HCT116 (cell line): ENCODE data around the gene SLC25A19. TPM values are rescaled to one million over a fixed set of nuclear protein-coding genes. Genes with fewer than 3 reads are reported as not detected.

Source experiments
- ATAC-seq: fragments of 200-7000 bp; cut with Tn5 transposase; 2 replicates; pipeline ENCODE4 v1.9.1; 2020; ENCODE audit warnings: mild to moderate bottlenecking, moderate library complexity
- BruUV-seq: library from RNA; stranded (reverse); fragments of 400-500 nt; replicated peaks from 2 replicates; lab custom pipeline; 2021; lab: Mats Ljungman, UMichigan
- CTCF ChIA-PET: fragments of 300-600 bp; sonication (Branson Sonifier 250); formaldehyde crosslinking; loops from one replicate; lab custom pipeline; 2021; ENCODE audit warnings: antibody characterized with exemption; lab: Charles Lee
- POLR2A ChIA-PET: fragments of 300-600, 350-600 bp; sonication (Branson Sonifier 250); formaldehyde crosslinking; loops from one replicate; lab custom pipeline; 2021; ENCODE audit warnings: antibody characterized with exemption; lab: Charles Lee
- RAD21 ChIA-PET, 2 experiments: fragments of 300-600 bp; sonication (Branson Sonifier 250); formaldehyde crosslinking; loops; one replicate each; lab custom pipeline; 2023; ENCODE audit warnings: low total read pairs in 2 of 2; ENCODE audit not compliant: uncharacterized antibody in 2 of 2, unreplicated experiment in 2 of 2, low non-redundant PET in 1 of 2; lab: Charles Lee
- DNase-seq: peaks from one replicate; pipeline ENCODE4 v3.0.0-alpha.2; 2010; ENCODE audit warnings: low read depth, low spot score
- H2AFZ ChIP-seq: fragments of 200-600 bp; shearing (Covaris generic), sonication (generic); 2 replicates; pipeline ENCODE4 v1.6.1; 2017; ENCODE audit warnings: low read depth, mixed run types, mixed read lengths, antibody characterized with exemption, low read length; ENCODE audit not compliant: poor library complexity, severe bottlenecking
- H3K27ac ChIP-seq: 2 replicates; pipeline ENCODE4 v1.5.1; 2012; ENCODE audit warnings: low read depth, low read length
- H3K27me3 ChIP-seq: fragments of 200-600 bp; sonication (generic); 2 replicates; pipeline ENCODE4 v1.6.1; 2016; ENCODE audit warnings: mixed run types, low read length, mixed read lengths; ENCODE audit not compliant: insufficient read depth
- H3K36me3 ChIP-seq, 2 experiments: fragments of 200-500 bp in 1 of 2; fragments of 200-600 bp in 1 of 2; sonication (Bioruptor generic) in 1 of 2; sonication (generic) in 1 of 2; 2 replicates each; pipeline versions ENCODE4 v1.5.1 to v1.6.1; 2014 to 2016; ENCODE audit warnings: low read length in 2 of 2, inconsistent platforms in 1 of 2, mixed read lengths in 1 of 2, mixed run types in 1 of 2; ENCODE audit not compliant: insufficient read depth in 2 of 2, control insufficient read depth in 1 of 2
- H3K4me1 ChIP-seq, 2 experiments: fragments of 200-600 bp in 1 of 2; sonication (generic) in 1 of 2; 2 replicates each; pipeline versions ENCODE4 v1.5.1 to v1.6.1; 2012 to 2017; ENCODE audit warnings: low read length in 2 of 2, inconsistent platforms in 1 of 2, mild to moderate bottlenecking in 1 of 2, mixed read lengths in 1 of 2, mixed run types in 1 of 2, moderate library complexity in 1 of 2; ENCODE audit not compliant: insufficient read depth in 2 of 2, control insufficient read depth in 1 of 2
- H3K4me2 ChIP-seq: fragments of 200-600 bp; sonication (generic); 2 replicates; pipeline ENCODE4 v1.6.1; 2017; ENCODE audit warnings: mixed run types, low read length, mixed read lengths
- H3K4me3 ChIP-seq, 2 experiments: fragments of 200-600 bp in 1 of 2; sonication (generic) in 1 of 2; replicated peaks in 1 of 2; 2 replicates each; pipeline ENCODE4 v1.5.1; 2011 to 2016; ENCODE audit warnings: low read length in 2 of 2, control low read depth in 1 of 2, low read depth in 1 of 2, mild to moderate bottlenecking in 1 of 2, mixed read lengths in 1 of 2, mixed run types in 1 of 2
- H3K79me2 ChIP-seq: fragments of 200-600 bp; sonication (generic); 2 replicates; pipeline ENCODE4 v1.6.1; 2017; ENCODE audit warnings: mild to moderate bottlenecking, mixed run types, low read length, moderate library complexity, mixed read lengths; ENCODE audit not compliant: insufficient read depth
- H3K9ac ChIP-seq: fragments of 200-600 bp; sonication (generic); 2 replicates; pipeline ENCODE4 v1.6.1; 2016; ENCODE audit warnings: low read length, mixed read lengths
- H3K9me2 ChIP-seq: fragments of 200-600 bp; sonication (generic), shearing (Covaris generic); 2 replicates; pipeline ENCODE4 v1.6.1; 2017; ENCODE audit warnings: mixed run types, mild to moderate bottlenecking, moderate library complexity; ENCODE audit not compliant: insufficient read depth
- H3K9me3 ChIP-seq, 2 experiments: fragments of 200-500 bp in 1 of 2; fragments of 200-600 bp in 1 of 2; sonication (Bioruptor generic) in 1 of 2; sonication (generic) in 1 of 2; 2 replicates each; pipeline ENCODE4 v1.6.1; 2014 to 2017; ENCODE audit warnings: low read length in 2 of 2, mixed read lengths in 2 of 2, inconsistent platforms in 1 of 2, low read depth in 1 of 2, mild to moderate bottlenecking in 1 of 2, mixed run types in 1 of 2, moderate library complexity in 1 of 2; ENCODE audit not compliant: control insufficient read depth in 1 of 2, insufficient read depth in 1 of 2
- H4K20me1 ChIP-seq: fragments of 200-600 bp; sonication (generic), shearing (Covaris generic); 2 replicates; pipeline ENCODE4 v1.6.1; 2017; ENCODE audit warnings: mixed run types, mild to moderate bottlenecking, moderate library complexity; ENCODE audit not compliant: insufficient read depth
- CBX3 ChIP-seq: IDR thresholded peaks from 2 replicates; pipeline ENCODE4 v1.6.1; 2012; ENCODE audit warnings: low read depth
- CEBPB ChIP-seq: IDR thresholded peaks from 2 replicates; pipeline ENCODE4 v1.6.1; 2012; ENCODE audit warnings: low read depth
- EZH2 ChIP-seq: fragments of 200-600 bp; sonication (generic); IDR thresholded peaks from 2 replicates; pipeline ENCODE4 v1.6.1; 2017; ENCODE audit warnings: antibody characterized with exemption, mixed run types
- FOSL1 ChIP-seq: IDR thresholded peaks from 2 replicates; pipeline ENCODE4 v1.6.1; 2012; ENCODE audit warnings: low read depth
- JUND ChIP-seq: IDR thresholded peaks from 2 replicates; pipeline ENCODE4 v1.6.1; 2012
- POLR2A ChIP-seq: IDR thresholded peaks from 2 replicates; pipeline ENCODE4 v1.7.0; 2011; ENCODE audit warnings: borderline replicate concordance; ENCODE audit not compliant: insufficient read depth, insufficient read length; ENCODE audit errors: extremely low read depth
- POLR2AphosphoS5 ChIP-seq: IDR thresholded peaks from 2 replicates; pipeline ENCODE4 v1.6.1; 2011; ENCODE audit warnings: mild to moderate bottlenecking, low read depth, low read length, moderate library complexity
- RAD21 ChIP-seq: IDR thresholded peaks from 2 replicates; pipeline ENCODE4 v1.6.1; 2012; ENCODE audit warnings: low read depth, mild to moderate bottlenecking
- SIN3A ChIP-seq: IDR thresholded peaks from 2 replicates; pipeline ENCODE4 v1.6.1; 2012; ENCODE audit warnings: low read depth
- SP1 ChIP-seq: IDR thresholded peaks from 2 replicates; pipeline ENCODE4 v1.6.1; 2012; ENCODE audit warnings: low read depth
- SRF ChIP-seq: IDR thresholded peaks from 2 replicates; pipeline ENCODE4 v1.6.1; 2012; ENCODE audit warnings: low read depth
- TCF7L2 ChIP-seq: IDR thresholded peaks from 2 replicates; pipeline ENCODE4 v1.7.0; 2011; ENCODE audit warnings: borderline replicate concordance, inconsistent platforms; ENCODE audit not compliant: insufficient read depth, insufficient read length; ENCODE audit errors: extremely low read depth
- YY1 ChIP-seq: IDR thresholded peaks from 2 replicates; pipeline ENCODE4 v1.6.1; 2011; ENCODE audit warnings: low read length, low read depth, moderate library complexity, mild to moderate bottlenecking; ENCODE audit not compliant: insufficient replicate concordance; ENCODE audit errors: extremely low read depth
- intact Hi-C: fragments of 100-400 bp; cut with micrococcal nuclease; formaldehyde crosslinking; loops from 2 replicates; pipeline ENCODE4 v1.10.0; 2022
- total RNA-seq: library from RNA; stranded (reverse); gene quantifications from one replicate; pipeline ENCODE4 v1.2.1, GENCODE V29; 2021; ENCODE audit not compliant: unreplicated experiment
- TF ChIP-seq, protein P1 (sequence below): IDR thresholded peaks from 2 replicates; pipeline ENCODE4 v1.6.1; 2012
- TF ChIP-seq, protein P2 (sequence below), 3 experiments: fragments of 200-600 bp in 1 of 3; sonication (generic) in 1 of 3; IDR thresholded peaks in 2 of 3; conservative IDR thresholded peaks in 1 of 3; 2 replicates each; pipeline ENCODE4 v1.5.1; 2012 to 2017; ENCODE audit warnings: low read depth in 2 of 3, low read length in 2 of 3, antibody characterized with exemption in 1 of 3, borderline replicate concordance in 1 of 3, control low read depth in 1 of 3, mild to moderate bottlenecking in 1 of 3, mixed read lengths in 1 of 3, mixed run types in 1 of 3, moderate library complexity in 1 of 3; ENCODE audit not compliant: insufficient read depth in 1 of 3
- TF ChIP-seq, protein P3 (sequence below): IDR thresholded peaks from 2 replicates; pipeline ENCODE4 v1.6.1; 2012
- TF ChIP-seq, protein P4 (sequence below): IDR thresholded peaks from 2 replicates; pipeline ENCODE4 v1.6.1; 2011; ENCODE audit warnings: mild to moderate bottlenecking, low read length, moderate library complexity; ENCODE audit not compliant: insufficient replicate concordance; ENCODE audit errors: extremely low read depth

The SLC25A19 gene
- total RNA-seq, 1 experiment from 2014 or later, result 38.7 TPM

DNA sequence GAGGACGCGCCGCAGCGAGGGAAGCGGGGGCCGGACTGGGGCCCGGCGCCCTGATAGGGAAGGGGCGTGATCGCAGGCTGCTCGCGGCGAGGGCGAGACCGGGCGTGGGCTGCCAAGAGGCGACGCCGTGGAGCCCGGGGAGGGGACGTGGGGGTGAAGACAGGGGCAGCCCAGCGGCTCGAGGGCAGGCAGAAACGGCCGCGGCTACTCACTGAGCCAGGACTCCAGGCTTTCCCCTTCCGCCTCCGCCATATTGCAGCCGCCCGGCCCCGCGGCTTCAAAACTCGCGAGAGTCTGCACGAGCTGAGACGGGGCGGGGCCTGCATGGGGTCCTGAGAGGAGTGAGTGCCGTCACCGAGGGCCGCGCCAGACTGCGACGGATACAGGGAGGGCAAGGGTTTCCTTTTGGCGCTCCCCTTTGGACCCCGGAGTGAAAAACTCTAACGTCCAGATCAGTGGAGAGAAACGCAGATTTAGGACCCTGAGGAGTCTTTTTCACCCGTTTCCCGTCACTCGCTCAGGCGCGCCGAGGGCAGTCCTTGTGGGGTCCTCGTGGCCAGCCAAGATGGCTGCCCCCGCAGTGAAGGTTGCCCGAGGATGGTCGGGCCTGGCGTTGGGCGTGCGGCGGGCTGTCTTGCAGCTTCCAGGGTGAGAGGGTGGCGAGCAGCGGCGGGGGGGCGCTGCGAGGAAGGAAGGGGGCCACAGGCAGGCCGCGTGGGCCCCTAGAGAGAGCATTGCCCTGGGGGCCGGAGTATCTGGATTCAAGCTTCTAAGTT is 27.7 kb downstream of the SLC25A19 start, which contains the start of the genes GGA3 and MRPS7:
Gene GGA3 (minus strand): TSS at position 271 of the 776 bp plus-strand sequence. CDS start 19 bp downstream, at position 252.
Gene MRPS7 (plus strand): TSS at position 544 of the 776 bp plus-strand sequence. CDS start 22 bp downstream, at position 566.
- ATAC-seq (peak; percentile 95), DNase-seq (peak; percentile 89)
- ChIA-PET RAD21 (interaction anchor here in 1 of 2 experiments (1.2 kb wide), 1 partner anchor 10 kb away, joined by 5 read pairs; the partner anchor contains the start of gene MIF4GD), POLR2A (interaction anchor here (0.6 to 3.1 kb wide), 9 partner anchors 9 to 489 kb away, joined by 3 to 29 read pairs (median 3); partner anchors contain the start of genes GRB2, MIF4GD, NUP85 and SLC25A19), CTCF (interaction anchor here (1.0 to 5.8 kb wide), 8 partner anchors 9 to 255 kb away, joined by 3 to 42 read pairs (median 4); partner anchors contain the start of genes GRB2, MIF4GD, SLC25A19 and TSEN54)
- Histone ChIP-seq H3K27me3 (no peaks in the 10 kb centered on the region), H3K27ac (peak within 1 kb of the TSS; percentile 80), H3K9me2 (no peaks in the 10 kb centered on the region), H3K9ac (peak within 1 kb of the TSS; percentile 92), H3K4me3 (peak within 1 kb of the TSS; percentile 83 to 97), H3K4me1 (peaks cover 17 to 21% of the 10 kb centered on the region in 2 experiments), H4K20me1 (no peaks in the 10 kb centered on the region), H3K9me3 (no peaks in the 10 kb centered on the region), H3K4me2 (peak within 1 kb of the TSS; percentile 97), H2AFZ (peak within 1 kb of the TSS; percentile 1), H3K79me2 (peaks cover 66% of the 10 kb centered on the region), H3K36me3 (peaks cover 18 to 33% of the 10 kb centered on the region in 2 experiments; a peak in 3 of 4 replicates)
- intact Hi-C loops, result loop anchor here (1.0 to 10.0 kb wide), 2 partner anchors 56 to 147 kb away; partner anchors contain the start of gene NUP85
- BruUV-seq, result no TSS peak
- TF ChIP-seq RAD21, result no peak; the same call in 1 of the 2 replicates
- 0 out of 2 replicates have a peak, but pooled peaks have one; percentile 58 for TF ChIP-seq CBX3
- TF ChIP-seq SRF, result no peak
- TF ChIP-seq SIN3A, result peak; percentile 71
- TF ChIP-seq, protein P1, sequence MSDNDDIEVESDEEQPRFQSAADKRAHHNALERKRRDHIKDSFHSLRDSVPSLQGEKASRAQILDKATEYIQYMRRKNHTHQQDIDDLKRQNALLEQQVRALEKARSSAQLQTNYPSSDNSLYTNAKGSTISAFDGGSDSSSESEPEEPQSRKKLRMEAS, result peak; percentile 83
- TF ChIP-seq, protein P2, sequence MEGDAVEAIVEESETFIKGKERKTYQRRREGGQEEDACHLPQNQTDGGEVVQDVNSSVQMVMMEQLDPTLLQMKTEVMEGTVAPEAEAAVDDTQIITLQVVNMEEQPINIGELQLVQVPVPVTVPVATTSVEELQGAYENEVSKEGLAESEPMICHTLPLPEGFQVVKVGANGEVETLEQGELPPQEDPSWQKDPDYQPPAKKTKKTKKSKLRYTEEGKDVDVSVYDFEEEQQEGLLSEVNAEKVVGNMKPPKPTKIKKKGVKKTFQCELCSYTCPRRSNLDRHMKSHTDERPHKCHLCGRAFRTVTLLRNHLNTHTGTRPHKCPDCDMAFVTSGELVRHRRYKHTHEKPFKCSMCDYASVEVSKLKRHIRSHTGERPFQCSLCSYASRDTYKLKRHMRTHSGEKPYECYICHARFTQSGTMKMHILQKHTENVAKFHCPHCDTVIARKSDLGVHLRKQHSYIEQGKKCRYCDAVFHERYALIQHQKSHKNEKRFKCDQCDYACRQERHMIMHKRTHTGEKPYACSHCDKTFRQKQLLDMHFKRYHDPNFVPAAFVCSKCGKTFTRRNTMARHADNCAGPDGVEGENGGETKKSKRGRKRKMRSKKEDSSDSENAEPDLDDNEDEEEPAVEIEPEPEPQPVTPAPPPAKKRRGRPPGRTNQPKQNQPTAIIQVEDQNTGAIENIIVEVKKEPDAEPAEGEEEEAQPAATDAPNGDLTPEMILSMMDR (IDR thresholded peaks at IDR 0.05 in 2 of 3, conservative IDR thresholded peaks at IDR 0.05 in 1 of 3; ENCODE audit: borderline replicate concordance in 1 of 3, insufficient read depth in 1 of 3, low read depth in 2 of 3, low read length in 2 of 3), result no peak
- no peak; the same call in 1 of the 2 replicates for TF ChIP-seq FOSL1
- TF ChIP-seq POLR2AphosphoS5, result peak; percentile 84
- no peak for TF ChIP-seq JUND
- TF ChIP-seq, protein P3, sequence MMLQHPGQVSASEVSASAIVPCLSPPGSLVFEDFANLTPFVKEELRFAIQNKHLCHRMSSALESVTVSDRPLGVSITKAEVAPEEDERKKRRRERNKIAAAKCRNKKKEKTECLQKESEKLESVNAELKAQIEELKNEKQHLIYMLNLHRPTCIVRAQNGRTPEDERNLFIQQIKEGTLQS, result no peak
- TF ChIP-seq YY1, result peak; percentile 94
- TF ChIP-seq POLR2A, result no peak
- TF ChIP-seq SP1, result peak; percentile 86
- no peak for TF ChIP-seq EZH2
- TF ChIP-seq CEBPB, result no peak
- TF ChIP-seq, protein P4, sequence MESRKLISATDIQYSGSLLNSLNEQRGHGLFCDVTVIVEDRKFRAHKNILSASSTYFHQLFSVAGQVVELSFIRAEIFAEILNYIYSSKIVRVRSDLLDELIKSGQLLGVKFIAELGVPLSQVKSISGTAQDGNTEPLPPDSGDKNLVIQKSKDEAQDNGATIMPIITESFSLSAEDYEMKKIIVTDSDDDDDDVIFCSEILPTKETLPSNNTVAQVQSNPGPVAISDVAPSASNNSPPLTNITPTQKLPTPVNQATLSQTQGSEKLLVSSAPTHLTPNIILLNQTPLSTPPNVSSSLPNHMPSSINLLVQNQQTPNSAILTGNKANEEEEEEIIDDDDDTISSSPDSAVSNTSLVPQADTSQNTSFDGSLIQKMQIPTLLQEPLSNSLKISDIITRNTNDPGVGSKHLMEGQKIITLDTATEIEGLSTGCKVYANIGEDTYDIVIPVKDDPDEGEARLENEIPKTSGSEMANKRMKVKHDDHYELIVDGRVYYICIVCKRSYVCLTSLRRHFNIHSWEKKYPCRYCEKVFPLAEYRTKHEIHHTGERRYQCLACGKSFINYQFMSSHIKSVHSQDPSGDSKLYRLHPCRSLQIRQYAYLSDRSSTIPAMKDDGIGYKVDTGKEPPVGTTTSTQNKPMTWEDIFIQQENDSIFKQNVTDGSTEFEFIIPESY, result peak; percentile 97
- TF ChIP-seq TCF7L2, result no peak
